ENCODE measurements around the gene RAB3C. TPM values are rescaled to one million over a fixed set of nuclear protein-coding genes. Genes with fewer than 3 reads are reported as not detected.

RAB3C gene
- total RNA-seq, 1 experiment from 2014 or later = 13.3 TPM

DNA sequence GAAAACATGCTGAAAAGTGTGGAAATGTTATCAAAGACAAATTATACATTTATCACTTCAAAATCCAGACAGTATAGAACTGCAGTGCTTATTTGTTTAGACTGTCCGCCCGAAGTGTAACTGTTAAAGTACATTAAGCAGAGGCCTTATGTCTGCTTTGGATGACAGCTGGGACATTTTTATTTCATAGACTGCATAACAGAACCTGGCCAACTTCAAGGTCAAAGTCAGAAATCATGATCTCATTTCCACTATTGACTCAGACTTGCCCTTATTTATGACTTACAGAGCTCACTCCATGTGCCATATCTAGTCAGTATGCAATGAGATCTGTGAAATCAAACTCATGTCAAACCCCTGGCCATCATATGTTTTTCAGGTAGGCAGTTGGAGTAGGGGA is 87.7 kb downstream of the RAB3C start:
- Mint-ChIP-seq H3K27ac (no peak overlapping the region), H3K9me3 (no peaks in the 10 kb centered on the region), H3K4me1 (peaks cover 9% of the 10 kb centered on the region), H3K27me3 (ENCODE audit: low read depth) (no peaks in the 10 kb centered on the region), H3K36me3 (no peaks in the 10 kb centered on the region), H3K4me3 (no peak overlapping the region)
- ChIA-PET POLR2A (interaction anchor here (0.7 kb wide), 1 partner anchor 1174 kb away, joined by 3 read pairs; no protein-coding TSS in a partner anchor), CTCF (no interaction called here)
- TF ChIP-seq TEAD4 (CRISPR knock-in tag; IDR thresholded peaks at IDR 0.05) (no peak), EMX1 (CRISPR knock-in tag; IDR thresholded peaks at IDR 0.05) (no peak), ETV6 (CRISPR knock-in tag; IDR thresholded peaks at IDR 0.05) (no peak), FOXK1 (CRISPR knock-in tag; IDR thresholded peaks at IDR 0.05) (no peak), JAZF1 (CRISPR knock-in tag; IDR thresholded peaks at IDR 0.05) (no peak), ELF4 (CRISPR knock-in tag; IDR thresholded peaks at IDR 0.05; ENCODE audit: low read depth) (no peak), ZNF317 (CRISPR knock-in tag; IDR thresholded peaks at IDR 0.05; ENCODE audit: borderline replicate concordance, low read depth) (no peak)
- TF ChIP-seq, protein P1, sequence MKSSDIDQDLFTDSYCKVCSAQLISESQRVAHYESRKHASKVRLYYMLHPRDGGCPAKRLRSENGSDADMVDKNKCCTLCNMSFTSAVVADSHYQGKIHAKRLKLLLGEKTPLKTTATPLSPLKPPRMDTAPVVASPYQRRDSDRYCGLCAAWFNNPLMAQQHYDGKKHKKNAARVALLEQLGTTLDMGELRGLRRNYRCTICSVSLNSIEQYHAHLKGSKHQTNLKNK (CRISPR knock-in tag; IDR thresholded peaks at IDR 0.05) = no peak
- DNase-seq (ENCODE audit: low spot score) = no peak
- no peak for ATAC-seq

DNA sequence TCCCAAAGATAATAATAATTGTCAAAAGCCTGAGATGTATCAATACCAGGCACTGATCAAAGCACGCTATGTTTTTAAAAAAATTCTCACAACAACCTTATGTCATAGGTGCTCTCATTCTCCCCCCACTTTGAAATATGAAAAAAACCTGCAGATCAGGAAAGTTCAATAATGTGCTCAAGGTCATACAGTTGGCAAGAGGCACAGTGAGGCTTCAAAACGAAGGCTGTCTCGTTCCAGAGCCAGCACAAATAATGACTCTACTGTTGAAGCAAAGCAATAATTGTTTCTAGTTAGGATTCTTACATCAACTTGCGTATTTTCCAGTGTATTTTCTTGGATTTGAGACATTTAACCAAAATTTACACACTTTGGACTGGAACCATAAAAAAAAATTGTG is 88.3 kb downstream of the RAB3C start:
- H3K36me3 Mint-ChIP-seq = no peaks in the 10 kb centered on the region
- POLR2A ChIA-PET = no interaction called here
- TF ChIP-seq, protein P2, sequence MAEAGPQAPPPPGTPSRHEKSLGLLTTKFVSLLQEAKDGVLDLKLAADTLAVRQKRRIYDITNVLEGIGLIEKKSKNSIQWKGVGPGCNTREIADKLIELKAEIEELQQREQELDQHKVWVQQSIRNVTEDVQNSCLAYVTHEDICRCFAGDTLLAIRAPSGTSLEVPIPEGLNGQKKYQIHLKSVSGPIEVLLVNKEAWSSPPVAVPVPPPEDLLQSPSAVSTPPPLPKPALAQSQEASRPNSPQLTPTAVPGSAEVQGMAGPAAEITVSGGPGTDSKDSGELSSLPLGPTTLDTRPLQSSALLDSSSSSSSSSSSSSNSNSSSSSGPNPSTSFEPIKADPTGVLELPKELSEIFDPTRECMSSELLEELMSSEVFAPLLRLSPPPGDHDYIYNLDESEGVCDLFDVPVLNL (CRISPR knock-in tag; IDR thresholded peaks at IDR 0.05; ENCODE audit: borderline replicate concordance, low read depth) = no peak
- no peak for TF ChIP-seq ETV6 (CRISPR knock-in tag; IDR thresholded peaks at IDR 0.05)
- TF ChIP-seq, protein P3, sequence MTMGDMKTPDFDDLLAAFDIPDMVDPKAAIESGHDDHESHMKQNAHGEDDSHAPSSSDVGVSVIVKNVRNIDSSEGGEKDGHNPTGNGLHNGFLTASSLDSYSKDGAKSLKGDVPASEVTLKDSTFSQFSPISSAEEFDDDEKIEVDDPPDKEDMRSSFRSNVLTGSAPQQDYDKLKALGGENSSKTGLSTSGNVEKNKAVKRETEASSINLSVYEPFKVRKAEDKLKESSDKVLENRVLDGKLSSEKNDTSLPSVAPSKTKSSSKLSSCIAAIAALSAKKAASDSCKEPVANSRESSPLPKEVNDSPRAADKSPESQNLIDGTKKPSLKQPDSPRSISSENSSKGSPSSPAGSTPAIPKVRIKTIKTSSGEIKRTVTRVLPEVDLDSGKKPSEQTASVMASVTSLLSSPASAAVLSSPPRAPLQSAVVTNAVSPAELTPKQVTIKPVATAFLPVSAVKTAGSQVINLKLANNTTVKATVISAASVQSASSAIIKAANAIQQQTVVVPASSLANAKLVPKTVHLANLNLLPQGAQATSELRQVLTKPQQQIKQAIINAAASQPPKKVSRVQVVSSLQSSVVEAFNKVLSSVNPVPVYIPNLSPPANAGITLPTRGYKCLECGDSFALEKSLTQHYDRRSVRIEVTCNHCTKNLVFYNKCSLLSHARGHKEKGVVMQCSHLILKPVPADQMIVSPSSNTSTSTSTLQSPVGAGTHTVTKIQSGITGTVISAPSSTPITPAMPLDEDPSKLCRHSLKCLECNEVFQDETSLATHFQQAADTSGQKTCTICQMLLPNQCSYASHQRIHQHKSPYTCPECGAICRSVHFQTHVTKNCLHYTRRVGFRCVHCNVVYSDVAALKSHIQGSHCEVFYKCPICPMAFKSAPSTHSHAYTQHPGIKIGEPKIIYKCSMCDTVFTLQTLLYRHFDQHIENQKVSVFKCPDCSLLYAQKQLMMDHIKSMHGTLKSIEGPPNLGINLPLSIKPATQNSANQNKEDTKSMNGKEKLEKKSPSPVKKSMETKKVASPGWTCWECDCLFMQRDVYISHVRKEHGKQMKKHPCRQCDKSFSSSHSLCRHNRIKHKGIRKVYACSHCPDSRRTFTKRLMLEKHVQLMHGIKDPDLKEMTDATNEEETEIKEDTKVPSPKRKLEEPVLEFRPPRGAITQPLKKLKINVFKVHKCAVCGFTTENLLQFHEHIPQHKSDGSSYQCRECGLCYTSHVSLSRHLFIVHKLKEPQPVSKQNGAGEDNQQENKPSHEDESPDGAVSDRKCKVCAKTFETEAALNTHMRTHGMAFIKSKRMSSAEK (CRISPR knock-in tag; IDR thresholded peaks at IDR 0.05; ENCODE audit: borderline replicate concordance) = no peak
- TF ChIP-seq, protein P4, sequence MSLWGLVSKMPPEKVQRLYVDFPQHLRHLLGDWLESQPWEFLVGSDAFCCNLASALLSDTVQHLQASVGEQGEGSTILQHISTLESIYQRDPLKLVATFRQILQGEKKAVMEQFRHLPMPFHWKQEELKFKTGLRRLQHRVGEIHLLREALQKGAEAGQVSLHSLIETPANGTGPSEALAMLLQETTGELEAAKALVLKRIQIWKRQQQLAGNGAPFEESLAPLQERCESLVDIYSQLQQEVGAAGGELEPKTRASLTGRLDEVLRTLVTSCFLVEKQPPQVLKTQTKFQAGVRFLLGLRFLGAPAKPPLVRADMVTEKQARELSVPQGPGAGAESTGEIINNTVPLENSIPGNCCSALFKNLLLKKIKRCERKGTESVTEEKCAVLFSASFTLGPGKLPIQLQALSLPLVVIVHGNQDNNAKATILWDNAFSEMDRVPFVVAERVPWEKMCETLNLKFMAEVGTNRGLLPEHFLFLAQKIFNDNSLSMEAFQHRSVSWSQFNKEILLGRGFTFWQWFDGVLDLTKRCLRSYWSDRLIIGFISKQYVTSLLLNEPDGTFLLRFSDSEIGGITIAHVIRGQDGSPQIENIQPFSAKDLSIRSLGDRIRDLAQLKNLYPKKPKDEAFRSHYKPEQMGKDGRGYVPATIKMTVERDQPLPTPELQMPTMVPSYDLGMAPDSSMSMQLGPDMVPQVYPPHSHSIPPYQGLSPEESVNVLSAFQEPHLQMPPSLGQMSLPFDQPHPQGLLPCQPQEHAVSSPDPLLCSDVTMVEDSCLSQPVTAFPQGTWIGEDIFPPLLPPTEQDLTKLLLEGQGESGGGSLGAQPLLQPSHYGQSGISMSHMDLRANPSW (CRISPR knock-in tag; conservative IDR thresholded peaks at IDR 0.05; ENCODE audit: low read depth) = no peak
- TF ChIP-seq ZNF138 (CRISPR knock-in tag; conservative IDR thresholded peaks at IDR 0.05) = no peak
- TF ChIP-seq, protein P5, sequence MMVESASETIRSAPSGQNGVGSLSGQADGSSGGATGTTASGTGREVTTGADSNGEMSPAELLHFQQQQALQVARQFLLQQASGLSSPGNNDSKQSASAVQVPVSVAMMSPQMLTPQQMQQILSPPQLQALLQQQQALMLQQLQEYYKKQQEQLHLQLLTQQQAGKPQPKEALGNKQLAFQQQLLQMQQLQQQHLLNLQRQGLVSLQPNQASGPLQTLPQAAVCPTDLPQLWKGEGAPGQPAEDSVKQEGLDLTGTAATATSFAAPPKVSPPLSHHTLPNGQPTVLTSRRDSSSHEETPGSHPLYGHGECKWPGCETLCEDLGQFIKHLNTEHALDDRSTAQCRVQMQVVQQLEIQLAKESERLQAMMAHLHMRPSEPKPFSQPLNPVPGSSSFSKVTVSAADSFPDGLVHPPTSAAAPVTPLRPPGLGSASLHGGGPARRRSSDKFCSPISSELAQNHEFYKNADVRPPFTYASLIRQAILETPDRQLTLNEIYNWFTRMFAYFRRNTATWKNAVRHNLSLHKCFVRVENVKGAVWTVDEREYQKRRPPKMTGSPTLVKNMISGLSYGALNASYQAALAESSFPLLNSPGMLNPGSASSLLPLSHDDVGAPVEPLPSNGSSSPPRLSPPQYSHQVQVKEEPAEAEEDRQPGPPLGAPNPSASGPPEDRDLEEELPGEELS (CRISPR knock-in tag; IDR thresholded peaks at IDR 0.05) = no peak
- TF ChIP-seq CREM (CRISPR knock-in tag; IDR thresholded peaks at IDR 0.05) = no peak
- no peak for TF ChIP-seq ESRRA (CRISPR knock-in tag; IDR thresholded peaks at IDR 0.05; ENCODE audit: borderline replicate concordance)
- TF ChIP-seq NFE2L1 (CRISPR knock-in tag; IDR thresholded peaks at IDR 0.05) = no peak
- TF ChIP-seq, protein P6, sequence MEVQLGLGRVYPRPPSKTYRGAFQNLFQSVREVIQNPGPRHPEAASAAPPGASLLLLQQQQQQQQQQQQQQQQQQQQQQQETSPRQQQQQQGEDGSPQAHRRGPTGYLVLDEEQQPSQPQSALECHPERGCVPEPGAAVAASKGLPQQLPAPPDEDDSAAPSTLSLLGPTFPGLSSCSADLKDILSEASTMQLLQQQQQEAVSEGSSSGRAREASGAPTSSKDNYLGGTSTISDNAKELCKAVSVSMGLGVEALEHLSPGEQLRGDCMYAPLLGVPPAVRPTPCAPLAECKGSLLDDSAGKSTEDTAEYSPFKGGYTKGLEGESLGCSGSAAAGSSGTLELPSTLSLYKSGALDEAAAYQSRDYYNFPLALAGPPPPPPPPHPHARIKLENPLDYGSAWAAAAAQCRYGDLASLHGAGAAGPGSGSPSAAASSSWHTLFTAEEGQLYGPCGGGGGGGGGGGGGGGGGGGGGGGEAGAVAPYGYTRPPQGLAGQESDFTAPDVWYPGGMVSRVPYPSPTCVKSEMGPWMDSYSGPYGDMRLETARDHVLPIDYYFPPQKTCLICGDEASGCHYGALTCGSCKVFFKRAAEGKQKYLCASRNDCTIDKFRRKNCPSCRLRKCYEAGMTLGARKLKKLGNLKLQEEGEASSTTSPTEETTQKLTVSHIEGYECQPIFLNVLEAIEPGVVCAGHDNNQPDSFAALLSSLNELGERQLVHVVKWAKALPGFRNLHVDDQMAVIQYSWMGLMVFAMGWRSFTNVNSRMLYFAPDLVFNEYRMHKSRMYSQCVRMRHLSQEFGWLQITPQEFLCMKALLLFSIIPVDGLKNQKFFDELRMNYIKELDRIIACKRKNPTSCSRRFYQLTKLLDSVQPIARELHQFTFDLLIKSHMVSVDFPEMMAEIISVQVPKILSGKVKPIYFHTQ (CRISPR knock-in tag; IDR thresholded peaks at IDR 0.05) = no peak
- TF ChIP-seq CBFB (CRISPR knock-in tag; IDR thresholded peaks at IDR 0.05; ENCODE audit: low read depth) = no peak
- TF ChIP-seq FOXK1 (CRISPR knock-in tag; IDR thresholded peaks at IDR 0.05) = no peak
- TF ChIP-seq ZBTB21 (CRISPR knock-in tag; IDR thresholded peaks at IDR 0.05; ENCODE audit: borderline replicate concordance) = no peak
- no peak for TF ChIP-seq OVOL2 (CRISPR knock-in tag; IDR thresholded peaks at IDR 0.05; ENCODE audit: borderline replicate concordance)
- TF ChIP-seq, protein P7, sequence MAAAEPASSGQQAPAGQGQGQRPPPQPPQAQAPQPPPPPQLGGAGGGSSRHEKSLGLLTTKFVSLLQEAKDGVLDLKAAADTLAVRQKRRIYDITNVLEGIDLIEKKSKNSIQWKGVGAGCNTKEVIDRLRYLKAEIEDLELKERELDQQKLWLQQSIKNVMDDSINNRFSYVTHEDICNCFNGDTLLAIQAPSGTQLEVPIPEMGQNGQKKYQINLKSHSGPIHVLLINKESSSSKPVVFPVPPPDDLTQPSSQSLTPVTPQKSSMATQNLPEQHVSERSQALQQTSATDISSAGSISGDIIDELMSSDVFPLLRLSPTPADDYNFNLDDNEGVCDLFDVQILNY (CRISPR knock-in tag; IDR thresholded peaks at IDR 0.05) = no peak

More for the DNA sequence above, 88.3 kb downstream of the RAB3C start:
- DNase-seq (ENCODE audit: low spot score) = no peak
- no peak overlapping the region for H3K4me3 Mint-ChIP-seq
- H3K27ac Mint-ChIP-seq = no peak overlapping the region
- H3K9me3 Mint-ChIP-seq = no peaks in the 10 kb centered on the region
- CTCF ChIA-PET = no interaction called here
- ATAC-seq = no peak
- no peaks in the 10 kb centered on the region for H3K27me3 Mint-ChIP-seq (ENCODE audit: low read depth)
- H3K4me1 Mint-ChIP-seq = peaks cover 9% of the 10 kb centered on the region
